KMS-11 (cell line): Measurements from ENCODE around the gene GAS2.

ENCODE experiments used
- H2AFZ ChIP-seq: fragments of 200-600 bp; sonication (generic); 2 replicates; pipeline ENCODE4 v1.6.1; 2016; ENCODE audit warnings: antibody characterized with exemption, mixed run types, low read depth
- H3K27ac ChIP-seq: fragments of 200-600 bp; sonication (generic); 2 replicates; pipeline ENCODE4 v1.6.1; 2016; ENCODE audit warnings: mild to moderate bottlenecking, mixed run types
- H3K27me3 ChIP-seq: fragments of 200-600 bp; sonication (generic); 2 replicates; pipeline ENCODE4 v1.6.1; 2017; ENCODE audit warnings: mild to moderate bottlenecking, low read depth, mixed run types, moderate library complexity; ENCODE audit not compliant: insufficient read depth
- H3K36me3 ChIP-seq: fragments of 200-600 bp; sonication (generic); 2 replicates; pipeline ENCODE4 v1.6.1; 2017; ENCODE audit warnings: mild to moderate bottlenecking, mixed run types; ENCODE audit not compliant: insufficient read depth
- H3K4me1 ChIP-seq: fragments of 200-600 bp; sonication (generic); 2 replicates; pipeline ENCODE4 v1.6.1; 2016; ENCODE audit warnings: mild to moderate bottlenecking, low read depth, mixed run types; ENCODE audit not compliant: poor library complexity, severe bottlenecking
- H3K4me2 ChIP-seq: fragments of 200-600 bp; sonication (generic); 2 replicates; pipeline ENCODE4 v1.7.0; 2016; ENCODE audit warnings: mild to moderate bottlenecking, mixed run types
- H3K4me3 ChIP-seq: fragments of 200-600 bp; sonication (generic); IDR thresholded peaks from 2 replicates; pipeline ENCODE4 v1.6.1; 2017; ENCODE audit warnings: low read depth, low read length, mixed read lengths; ENCODE audit not compliant: insufficient read depth
- H3K79me2 ChIP-seq: fragments of 200-600 bp; sonication (generic); 2 replicates; pipeline ENCODE4 v1.6.1; 2016; ENCODE audit warnings: low read depth, mixed run types; ENCODE audit not compliant: insufficient read depth
- H3K9ac ChIP-seq: fragments of 200-600 bp; sonication (generic); 2 replicates; pipeline ENCODE4 v1.6.1; 2016; ENCODE audit warnings: mild to moderate bottlenecking, mixed run types
- H4K20me1 ChIP-seq: fragments of 200-600 bp; sonication (generic); 2 replicates; pipeline ENCODE4 v1.6.1; 2016; ENCODE audit warnings: mild to moderate bottlenecking, mixed run types; ENCODE audit not compliant: insufficient read depth
- TF ChIP-seq, protein P1 (sequence below): fragments of 200-600 bp; sonication (generic); conservative IDR thresholded peaks from 2 replicates; pipeline ENCODE4 v1.6.1; 2017; ENCODE audit warnings: low read depth, mild to moderate bottlenecking, antibody characterized with exemption, low read length, moderate library complexity, mixed read lengths

GAS2 gene

DNA sequence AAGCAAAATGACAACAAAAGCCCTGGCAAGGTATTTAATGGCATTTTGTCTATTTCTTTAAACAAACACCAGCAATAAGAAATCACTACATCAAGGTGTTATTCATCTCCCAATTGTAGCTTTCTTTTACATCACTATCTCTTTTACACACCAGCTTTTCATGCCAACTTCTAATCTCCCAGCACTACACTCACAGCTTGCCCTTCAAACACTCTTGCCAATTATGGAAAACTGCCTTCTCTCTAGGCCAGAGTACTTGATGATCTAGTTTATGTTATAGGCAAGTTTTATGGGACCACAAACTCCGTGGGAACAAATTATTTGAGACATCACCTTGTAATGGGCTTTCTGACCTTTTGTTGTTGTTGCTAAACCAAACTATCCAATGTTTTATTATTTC, 101.9 kb downstream of the GAS2 start:
- H3K4me1 ChIP-seq = no peaks in the 10 kb centered on the region
- H3K4me2 ChIP-seq = no peak overlapping the region
- H3K27ac ChIP-seq = no peak overlapping the region
- no peak overlapping the region for H3K4me3 ChIP-seq
- H3K9ac ChIP-seq = no peak overlapping the region
- TF ChIP-seq, protein P1, sequence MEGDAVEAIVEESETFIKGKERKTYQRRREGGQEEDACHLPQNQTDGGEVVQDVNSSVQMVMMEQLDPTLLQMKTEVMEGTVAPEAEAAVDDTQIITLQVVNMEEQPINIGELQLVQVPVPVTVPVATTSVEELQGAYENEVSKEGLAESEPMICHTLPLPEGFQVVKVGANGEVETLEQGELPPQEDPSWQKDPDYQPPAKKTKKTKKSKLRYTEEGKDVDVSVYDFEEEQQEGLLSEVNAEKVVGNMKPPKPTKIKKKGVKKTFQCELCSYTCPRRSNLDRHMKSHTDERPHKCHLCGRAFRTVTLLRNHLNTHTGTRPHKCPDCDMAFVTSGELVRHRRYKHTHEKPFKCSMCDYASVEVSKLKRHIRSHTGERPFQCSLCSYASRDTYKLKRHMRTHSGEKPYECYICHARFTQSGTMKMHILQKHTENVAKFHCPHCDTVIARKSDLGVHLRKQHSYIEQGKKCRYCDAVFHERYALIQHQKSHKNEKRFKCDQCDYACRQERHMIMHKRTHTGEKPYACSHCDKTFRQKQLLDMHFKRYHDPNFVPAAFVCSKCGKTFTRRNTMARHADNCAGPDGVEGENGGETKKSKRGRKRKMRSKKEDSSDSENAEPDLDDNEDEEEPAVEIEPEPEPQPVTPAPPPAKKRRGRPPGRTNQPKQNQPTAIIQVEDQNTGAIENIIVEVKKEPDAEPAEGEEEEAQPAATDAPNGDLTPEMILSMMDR = no peak
- H3K36me3 ChIP-seq = no peaks in the 10 kb centered on the region
- H4K20me1 ChIP-seq = no peaks in the 10 kb centered on the region
- no peaks in the 10 kb centered on the region for H3K79me2 ChIP-seq
- no peaks in the 10 kb centered on the region for H3K27me3 ChIP-seq
- no peak overlapping the region for H2AFZ ChIP-seq

- Histone ChIP-seq H3K4me2 (no peak overlapping the region), H4K20me1 (no peaks in the 10 kb centered on the region), H3K27ac (no peak overlapping the region), H3K27me3 (no peaks in the 10 kb centered on the region), H3K36me3 (no peaks in the 10 kb centered on the region), H3K4me1 (peaks cover 5% of the 10 kb centered on the region), H3K79me2 (no peaks in the 10 kb centered on the region), H2AFZ (no peak overlapping the region), H3K4me3 (no peak overlapping the region), H3K9ac (no peak overlapping the region)
- TF ChIP-seq, protein P1 = no peak
These were observed 102.7 kb downstream of the GAS2 start for GRCh38 chr11:22769081-22769480.

DNA sequence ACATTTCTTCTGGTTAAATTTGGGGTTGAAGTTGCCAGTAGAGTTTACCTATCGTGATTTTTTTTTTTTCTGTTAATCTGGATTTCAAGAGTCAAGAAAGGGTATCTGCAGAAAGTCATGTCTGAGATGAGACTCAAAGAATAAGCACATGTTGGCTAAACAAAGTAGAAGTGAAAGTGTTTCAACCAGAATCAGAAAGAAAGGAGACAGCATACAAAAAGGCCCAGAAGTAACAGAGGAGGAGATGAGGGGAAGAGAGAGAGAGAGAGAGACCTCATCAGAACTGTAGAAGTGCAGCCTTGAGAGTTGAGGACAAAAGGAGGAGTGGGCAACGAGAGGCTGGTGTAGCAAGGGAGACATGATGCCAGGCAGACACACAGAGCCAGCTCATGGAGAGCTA, 108.3 kb downstream of the GAS2 start:
- no peaks in the 10 kb centered on the region for H3K36me3 ChIP-seq
- H3K79me2 ChIP-seq = no peaks in the 10 kb centered on the region
- no peaks in the 10 kb centered on the region for H4K20me1 ChIP-seq
- no peak overlapping the region for H2AFZ ChIP-seq
- TF ChIP-seq, protein P1 = no peak
- no peak overlapping the region for H3K9ac ChIP-seq
- H3K27me3 ChIP-seq = no peaks in the 10 kb centered on the region
- no peak overlapping the region for H3K4me2 ChIP-seq
- no peak overlapping the region for H3K27ac ChIP-seq
- H3K4me3 ChIP-seq = no peak overlapping the region
- peaks cover 20% of the 10 kb centered on the region for H3K4me1 ChIP-seq

- H3K4me3 ChIP-seq = no peak overlapping the region
- H2AFZ ChIP-seq = no peak overlapping the region
- H3K79me2 ChIP-seq = no peaks in the 10 kb centered on the region
- no peak overlapping the region for H3K4me2 ChIP-seq
- H3K9ac ChIP-seq = no peak overlapping the region
- H3K27ac ChIP-seq = no peak overlapping the region
- H3K4me1 ChIP-seq = peaks cover 20% of the 10 kb centered on the region
- H4K20me1 ChIP-seq = no peaks in the 10 kb centered on the region
- H3K27me3 ChIP-seq = no peaks in the 10 kb centered on the region
- no peaks in the 10 kb centered on the region for H3K36me3 ChIP-seq
- TF ChIP-seq, protein P1 = no peak
These were observed 108.8 kb downstream of the GAS2 start for GRCh38 chr11:22775248-22775647.
